Midbrain (tissue), 1 donor: ENCODE measurements around the gene SORBS1.

Experiments used
- DNase-seq: peaks from one replicate; lab custom pipeline; 2025; lab: John Stamatoyannopoulos, UW

The SORBS1 gene

DNA sequence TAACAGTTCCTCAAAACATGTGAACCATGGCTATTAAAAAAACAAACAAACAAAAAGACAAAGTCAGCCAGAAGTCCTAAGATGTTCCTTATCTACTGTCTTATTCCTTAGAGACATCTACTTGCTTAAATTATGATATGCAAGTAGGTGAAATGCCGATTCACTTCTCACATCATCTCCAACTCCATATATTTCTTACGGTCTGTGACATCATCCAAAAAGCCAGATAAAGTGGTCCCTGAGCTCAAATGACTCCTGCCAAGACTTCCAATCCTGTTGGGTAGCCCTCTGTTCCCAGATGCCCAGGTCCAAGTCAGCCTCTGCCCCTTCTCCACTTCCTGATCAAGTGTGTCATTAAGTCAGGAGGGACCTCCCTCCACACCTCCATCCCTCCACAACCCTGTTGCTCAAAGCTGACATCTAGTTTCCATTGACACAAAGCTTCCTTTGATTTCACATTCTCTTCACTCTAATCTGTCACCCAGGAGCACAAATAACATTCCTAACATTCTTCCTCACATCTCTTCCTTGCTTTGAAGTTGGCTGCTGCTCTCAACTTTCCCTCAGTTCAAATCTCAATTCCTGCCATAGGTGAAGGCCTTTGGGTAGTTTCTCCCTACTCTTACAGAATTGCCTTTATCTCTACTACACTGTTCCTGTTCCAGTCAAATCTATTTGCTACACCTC is 214.3 kb downstream of the SORBS1 start:
- DNase-seq, result no peak

GRCh38 chr10:95343573-95343972 is 217.6 kb downstream of the SORBS1 start:
- no peak for DNase-seq

DNA sequence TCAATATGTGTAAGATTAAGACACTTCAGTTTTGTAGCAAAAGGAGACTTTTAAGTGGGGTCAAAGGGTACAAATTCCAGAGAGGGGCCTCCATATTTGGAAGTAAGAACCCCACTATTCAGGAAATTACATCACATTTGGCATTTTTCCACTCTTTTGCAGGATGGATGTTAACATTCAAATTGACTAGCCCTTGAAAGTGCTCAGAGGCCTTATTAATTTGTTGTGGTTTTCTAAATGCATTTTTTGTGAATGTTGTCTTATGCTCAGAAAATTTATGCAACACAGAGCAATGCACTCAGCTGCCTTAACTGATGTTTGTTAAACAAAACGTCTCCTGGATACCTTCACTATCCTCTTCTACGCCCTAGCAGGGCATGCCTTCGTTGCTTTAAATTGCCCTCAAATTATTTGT is 219.4 kb downstream of the SORBS1 start:
- no peak for DNase-seq

DNA sequence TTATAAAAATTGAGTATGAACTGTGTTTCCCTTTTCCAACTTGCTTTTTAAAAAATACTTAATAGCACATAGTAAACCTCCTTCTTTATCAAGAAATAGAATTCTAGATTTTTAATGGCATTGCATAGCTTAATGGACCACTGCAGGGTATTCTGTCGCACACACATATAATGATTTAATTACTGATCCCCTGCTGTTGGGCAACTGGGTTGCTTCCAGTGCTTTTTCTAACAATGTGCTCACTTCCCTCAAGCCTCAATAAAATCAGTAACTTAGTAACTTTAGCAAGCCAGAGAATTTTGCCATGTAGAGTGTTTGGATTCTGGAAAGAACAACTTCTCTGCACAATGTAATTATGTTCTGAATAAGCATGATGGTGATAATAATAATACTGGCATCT is 221.3 kb downstream of the SORBS1 start:
- DNase-seq, result no peak

DNA sequence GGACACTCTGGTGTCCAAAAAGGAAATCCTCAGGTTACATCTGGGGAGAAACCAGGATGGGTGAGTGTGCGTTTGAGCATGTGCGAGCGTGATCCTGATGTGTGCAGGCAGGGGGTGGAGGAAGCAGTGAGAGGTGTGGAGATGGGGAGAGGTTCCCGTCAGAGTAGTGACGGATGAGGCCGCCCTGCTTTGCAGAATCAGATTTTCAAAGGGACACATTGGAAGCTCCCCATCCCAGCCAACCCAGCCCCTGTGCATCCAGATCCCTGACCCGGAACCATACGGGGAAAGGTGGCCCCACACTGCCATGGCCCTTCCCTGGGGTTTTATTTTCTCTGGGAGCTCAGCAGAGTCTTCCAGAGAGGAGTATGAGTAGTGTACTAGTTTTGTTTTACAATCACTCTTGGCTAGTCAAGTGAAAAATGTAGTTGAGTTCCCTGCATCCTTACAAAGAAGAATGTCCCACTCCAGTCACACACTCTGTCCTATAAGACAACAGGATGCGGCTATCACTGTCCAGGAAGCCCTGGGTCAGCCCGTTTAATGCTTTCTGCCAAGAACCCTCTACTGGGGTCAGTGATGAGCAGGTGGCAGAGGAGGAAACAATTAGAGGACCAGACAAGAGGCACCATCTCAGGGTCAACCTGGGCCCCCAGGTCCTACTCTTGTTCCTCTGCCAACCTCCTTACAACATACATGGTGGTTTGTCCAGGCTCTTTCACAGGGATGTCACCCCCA is 223.6 kb downstream of the SORBS1 start:
- no peak for DNase-seq

DNA sequence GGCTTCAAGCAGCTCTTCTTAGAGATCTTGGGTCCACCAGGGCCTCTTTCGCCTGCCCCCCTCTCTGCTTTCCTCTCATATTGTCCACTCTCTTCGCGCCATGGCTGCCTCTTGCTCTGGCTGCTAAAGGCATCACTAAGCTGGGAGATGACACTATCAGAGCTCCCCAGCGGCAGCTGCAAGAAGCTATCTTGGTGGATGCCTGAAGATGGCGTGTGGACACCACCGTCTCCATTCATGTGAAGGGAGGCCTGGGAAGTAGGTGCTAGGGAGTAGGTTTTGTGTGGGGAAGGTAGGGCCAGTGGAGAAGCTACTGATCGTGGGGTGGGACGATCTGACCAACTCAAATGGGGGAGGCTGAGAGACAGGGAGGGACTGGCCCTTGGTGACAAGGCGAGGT is 224.5 kb downstream of the SORBS1 start:
- no peak for DNase-seq

- DNase-seq, result no peak
Measured at GRCh38 chr10:95335933-95336699, 225.1 kb downstream of the SORBS1 start.

DNA sequence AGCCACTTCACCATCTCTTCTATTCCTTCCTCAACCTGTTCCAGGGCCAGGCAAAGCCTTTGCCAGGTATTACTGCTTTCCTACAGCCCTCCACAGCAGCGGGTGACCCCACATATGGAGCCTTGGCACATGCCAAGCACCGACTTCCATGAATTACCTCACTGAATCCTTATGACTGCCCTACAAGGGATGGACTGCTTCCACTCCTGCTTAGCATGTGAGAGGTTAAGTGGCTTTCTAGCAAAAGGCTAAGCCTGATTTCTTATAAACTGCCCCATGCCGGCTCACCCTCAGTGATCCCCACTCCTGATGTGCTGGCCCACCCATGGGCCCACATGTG is 226.4 kb downstream of the SORBS1 start:
- no peak for DNase-seq

DNA sequence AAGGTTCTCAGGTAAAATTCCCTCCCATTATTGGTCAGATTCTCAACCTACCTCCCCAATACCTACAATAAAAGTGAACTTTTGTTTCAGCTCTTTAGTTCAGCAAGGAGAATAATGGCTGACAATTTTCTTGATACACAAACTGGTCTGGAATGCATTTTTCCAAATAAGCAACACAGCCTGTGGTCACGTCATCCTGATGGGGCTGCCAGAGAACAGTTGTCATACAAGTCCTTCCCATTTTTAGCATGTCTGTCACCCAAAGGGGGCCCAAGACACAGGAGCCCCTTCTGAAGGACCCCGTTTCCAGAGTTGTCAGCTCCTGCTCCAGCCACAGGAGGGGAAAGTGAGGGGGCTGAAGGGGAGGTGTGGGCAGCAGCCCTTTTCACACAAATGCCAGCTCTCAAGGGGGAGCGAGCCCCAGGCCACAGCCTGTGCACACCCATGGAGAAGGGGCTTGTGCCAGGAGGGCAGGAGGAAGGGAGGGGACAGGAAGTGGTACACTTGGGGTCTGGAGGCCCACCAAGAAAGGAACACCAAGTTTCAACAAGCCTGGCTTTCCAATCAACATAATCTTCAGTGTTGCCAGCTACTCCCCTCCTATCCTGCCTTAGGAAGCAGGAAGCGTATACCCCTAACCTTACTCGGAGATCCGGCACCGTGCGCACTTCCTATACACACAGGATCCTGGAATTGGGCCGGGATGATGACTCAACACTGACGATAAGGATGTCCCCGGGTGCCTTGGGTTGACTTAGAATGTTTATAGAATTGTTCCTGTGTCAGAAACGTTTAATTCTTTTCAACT is 227.0 kb downstream of the SORBS1 start:
- no peak for DNase-seq

DNA sequence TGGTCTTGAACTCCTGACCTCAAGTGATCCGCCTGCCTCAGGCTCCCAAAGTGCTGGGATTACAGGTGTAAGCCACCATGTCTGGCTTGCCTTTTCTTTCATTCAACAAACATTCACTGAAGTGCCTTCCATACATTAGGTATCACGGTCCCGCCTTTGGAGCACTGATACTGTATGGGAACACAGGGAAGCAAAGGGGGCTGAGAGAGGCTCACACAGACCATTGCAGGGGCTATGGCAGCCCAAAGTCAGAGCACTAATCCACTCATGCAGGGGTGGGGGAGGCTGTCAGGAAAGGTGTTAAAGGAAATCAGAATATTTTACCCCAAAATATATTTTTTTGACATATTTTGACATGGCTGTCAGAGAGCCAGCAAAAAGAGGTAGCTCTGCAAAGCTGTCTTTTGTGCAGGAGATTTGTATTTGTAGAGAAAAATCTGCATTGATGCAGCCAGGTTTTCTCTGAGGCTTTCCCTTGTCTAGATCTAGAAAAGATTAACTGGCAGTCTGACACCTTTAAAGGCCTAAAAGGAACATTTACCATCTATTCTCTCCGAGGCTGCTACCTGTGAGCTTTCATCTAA is 228.4 kb downstream of the SORBS1 start:
- no peak for DNase-seq

- DNase-seq, result no peak
Measured at GRCh38 chr10:95331596-95332130, 229.5 kb downstream of the SORBS1 start.

GRCh38 chr10:95330966-95331453 is 230.2 kb downstream of the SORBS1 start:
- no peak for DNase-seq

- no peak for DNase-seq
Measured at GRCh38 chr10:95329296-95329695, 231.9 kb downstream of the SORBS1 start.

DNA sequence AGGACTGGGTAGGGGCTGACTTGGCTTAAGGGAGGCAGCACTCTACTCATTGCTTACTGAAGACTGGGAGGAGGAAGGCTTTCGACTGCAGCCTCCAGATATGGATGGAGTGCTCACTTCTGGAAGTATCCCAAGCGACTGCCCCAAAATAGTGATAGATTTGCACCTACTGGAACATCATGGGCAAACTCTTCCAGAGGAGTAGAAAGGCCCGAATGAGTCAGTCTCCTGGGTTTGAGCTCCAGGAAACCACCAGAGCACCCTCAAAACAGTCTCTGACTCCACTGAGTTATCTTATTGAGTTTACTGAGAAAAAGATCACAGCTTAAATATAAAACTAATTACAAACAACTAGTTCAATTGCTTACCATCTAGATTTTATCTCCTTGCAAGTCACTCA is 233.2 kb downstream of the SORBS1 start:
- DNase-seq, result no peak

DNA sequence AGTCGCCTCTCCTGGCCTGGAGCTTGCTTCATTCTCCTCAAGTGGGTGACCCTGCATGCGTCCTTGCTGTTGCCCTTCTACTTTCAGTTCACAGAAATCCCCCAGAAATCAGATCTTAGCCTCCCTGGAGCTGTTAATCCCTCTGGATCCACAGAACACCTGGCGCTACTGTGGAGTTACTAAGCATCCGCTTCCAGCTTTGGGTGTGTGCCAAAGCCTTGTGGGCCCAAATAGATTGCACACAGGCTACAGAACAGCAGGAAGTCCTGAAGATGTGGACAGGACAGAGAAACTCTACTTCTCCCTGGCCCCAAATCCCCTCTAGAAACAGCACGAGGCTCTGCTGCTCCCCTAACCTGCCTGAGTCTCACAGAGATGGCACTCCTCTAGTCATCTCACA is 233.8 kb downstream of the SORBS1 start:
- no peak for DNase-seq

GRCh38 chr10:95326396-95326795 is 234.8 kb downstream of the SORBS1 start:
- DNase-seq, result no peak

DNA sequence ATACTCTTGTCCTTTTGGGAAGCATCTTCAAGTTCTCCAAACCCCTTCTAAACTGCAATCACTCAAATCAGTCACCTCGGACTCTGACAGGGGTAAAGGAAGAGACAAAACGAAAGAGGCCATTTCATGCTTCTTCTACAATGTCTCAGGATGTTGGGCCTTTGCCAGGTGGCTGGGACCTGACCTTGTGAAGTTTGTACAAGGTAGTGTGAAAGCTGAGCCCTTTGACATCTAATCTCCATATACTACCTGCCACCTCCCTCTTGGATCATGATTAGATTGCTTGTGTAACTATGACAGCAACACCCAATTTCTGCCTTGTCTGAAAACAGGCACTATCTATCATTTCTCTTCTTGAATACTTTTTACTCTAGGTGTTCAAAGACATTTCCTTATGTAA is 235.3 kb downstream of the SORBS1 start:
- no peak for DNase-seq

- DNase-seq, result no peak
Measured at GRCh38 chr10:95324436-95325268, 236.5 kb downstream of the SORBS1 start.

GRCh38 chr10:95321554-95322301 is 239.4 kb downstream of the SORBS1 start:
- DNase-seq, result no peak

DNA sequence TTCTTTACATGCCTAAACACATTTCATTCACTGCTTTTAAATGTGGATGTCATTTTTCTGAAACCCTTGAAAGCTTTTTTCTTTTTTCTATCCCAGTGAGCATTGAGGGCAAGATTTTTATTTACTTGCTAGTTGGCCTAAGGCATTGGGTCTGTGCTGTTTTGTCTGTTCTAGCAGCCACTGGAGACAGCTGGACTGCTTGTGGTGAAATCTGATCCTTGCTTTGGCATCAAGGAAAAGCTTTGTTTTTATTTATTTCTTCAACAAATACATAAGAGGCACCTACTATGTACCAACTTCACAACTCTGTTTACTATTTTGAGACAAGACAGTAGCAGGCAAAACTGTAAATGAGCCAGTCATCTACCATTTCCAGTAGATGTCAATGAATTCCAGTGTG is 241.9 kb downstream of the SORBS1 start:
- DNase-seq, result no peak
